Stimulated activated CD4-positive, alpha-beta T cell treated with anti-CD3 and anti-CD28 coated beads, Interleukin-12 subunit alpha, Interleukin-12 subunit beta, amount 100 ng/mL, for 4 hours (primary cell): ENCODE measurements around the gene TAF6.

Source experiments
- DNase-seq: peaks from one replicate; pipeline ENCODE4 v3.0.0-alpha.2; 2020

TAF6 gene

DNA sequence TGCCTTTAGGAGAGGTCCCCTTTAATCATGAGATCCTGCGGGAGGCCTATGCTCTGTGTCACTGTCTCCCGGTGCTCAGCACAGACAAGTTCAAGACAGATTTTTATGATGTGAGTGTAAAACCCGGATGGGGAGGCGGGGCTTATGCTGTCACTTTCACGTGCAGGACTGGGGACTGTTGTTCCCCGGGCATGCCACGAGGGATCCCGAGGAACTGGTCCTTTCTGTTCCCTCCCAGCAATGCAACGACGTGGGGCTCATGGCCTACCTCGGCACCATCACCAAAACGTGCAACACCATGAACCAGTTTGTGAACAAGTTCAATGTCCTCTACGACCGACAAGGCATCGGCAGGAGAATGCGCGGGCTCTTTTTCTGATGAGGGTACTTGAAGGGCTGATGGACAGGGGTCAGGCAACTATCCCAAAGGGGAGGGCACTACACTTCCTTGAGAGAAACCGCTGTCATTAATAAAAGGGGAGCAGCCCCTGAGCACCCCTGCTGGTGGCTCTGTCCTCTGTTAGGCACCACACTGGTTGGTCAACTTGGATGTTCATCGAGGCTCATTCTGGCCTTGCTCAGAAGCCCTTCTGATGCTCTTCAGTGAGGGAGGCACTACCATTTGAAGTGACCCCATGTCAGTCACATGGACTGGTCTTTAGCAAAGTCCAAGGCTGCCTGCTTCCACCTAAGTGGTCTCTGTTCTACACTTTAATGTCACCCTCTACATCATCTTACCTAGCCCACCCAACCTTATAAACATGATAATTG lies 27.6 kb downstream of the TAF6 start:
- no peak for DNase-seq

- DNase-seq, result no peak
These were observed 28.4 kb downstream of the TAF6 start for GRCh38 chr7:100090527-100091410.

DNA sequence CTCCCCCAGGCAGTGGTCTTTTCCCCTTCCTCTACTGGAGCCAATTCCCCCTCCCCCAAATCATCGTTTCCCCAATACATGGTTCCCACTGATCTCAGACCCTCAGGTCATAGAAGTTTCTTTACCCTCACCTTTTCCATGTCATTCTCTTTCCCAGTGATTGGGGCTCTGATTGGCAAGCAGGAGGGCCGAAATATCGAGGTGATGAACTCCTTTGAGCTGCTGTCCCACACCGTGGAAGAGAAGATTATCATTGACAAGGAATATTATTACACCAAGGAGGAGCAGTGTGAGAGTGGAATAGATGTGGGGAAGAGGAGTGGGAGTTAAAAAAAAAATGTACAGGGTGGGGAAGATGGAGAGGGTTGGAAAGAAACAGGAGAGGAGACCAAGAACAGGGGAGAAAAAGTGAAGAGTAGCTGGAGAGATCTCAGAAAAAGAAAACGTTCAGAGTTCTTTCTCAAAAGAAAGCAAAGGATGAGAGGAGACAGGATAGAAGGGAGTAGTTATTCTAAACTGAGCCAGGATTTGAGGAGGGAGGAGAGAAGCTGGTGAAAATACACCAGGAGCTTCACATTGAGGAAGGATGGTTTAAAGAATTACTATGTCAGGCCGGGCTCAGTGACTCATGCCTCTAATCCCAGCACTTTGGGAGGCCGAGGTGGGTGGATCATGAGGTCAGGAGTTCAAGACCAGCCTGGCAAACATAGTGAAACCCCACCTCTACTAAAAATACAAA lies 29.5 kb downstream of the TAF6 start:
- no peak for DNase-seq

- DNase-seq, result peak; percentile 91
These were observed 30.3 kb downstream of the TAF6 start, which contains the start of gene COPS6 for GRCh38 chr7:100088621-100089457. TSS of gene COPS6 (plus strand) at chr7:100088969. CDS start at chr7:100088991, 22 bp downstream.

DNA sequence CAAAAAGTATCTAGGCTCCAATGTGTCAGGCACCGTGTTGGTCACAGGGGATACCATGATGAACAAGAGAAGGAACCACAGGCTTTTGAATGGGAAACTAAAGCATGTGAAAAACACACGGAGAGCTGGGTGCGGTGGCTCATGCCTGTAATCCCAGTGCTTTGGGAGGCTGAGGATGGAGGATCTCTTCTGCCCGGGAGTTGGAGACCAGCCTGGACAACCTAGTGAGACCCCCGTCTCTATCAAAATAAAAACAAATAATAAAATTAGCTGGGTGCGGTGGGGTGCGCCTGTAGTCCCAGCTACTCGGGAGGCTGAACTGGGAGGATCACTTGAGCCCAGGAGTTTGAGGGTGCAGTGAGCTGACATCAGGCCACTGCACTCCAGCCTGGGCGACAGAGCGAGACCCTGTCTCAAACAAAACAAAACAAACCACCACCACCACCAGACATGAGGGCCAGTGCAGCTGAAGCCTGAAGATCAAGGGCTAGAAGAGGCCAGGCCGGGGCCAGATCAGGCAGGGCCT lies 31.0 kb downstream of the TAF6 start:
- DNase-seq, result no peak

GRCh38 chr7:100087055-100087750 lies 32.0 kb downstream of the TAF6 start:
- DNase-seq, result no peak

GRCh38 chr7:100085515-100085914 lies 33.6 kb downstream of the TAF6 start:
- no peak for DNase-seq

- DNase-seq, result no peak
These were observed 36.2 kb downstream of the TAF6 start for GRCh38 chr7:100082978-100083377.

- peak; percentile 97 for DNase-seq
These were observed 37.5 kb downstream of the TAF6 start, which contains the start of gene ZNF3 for GRCh38 chr7:100081535-100082102. TSS of gene ZNF3 (minus strand) at chr7:100081723. CDS start at chr7:100077357, 4,366 bp downstream.

GRCh38 chr7:100080907-100081534 lies 38.1 kb downstream of the TAF6 start:
- DNase-seq, result no peak

DNA sequence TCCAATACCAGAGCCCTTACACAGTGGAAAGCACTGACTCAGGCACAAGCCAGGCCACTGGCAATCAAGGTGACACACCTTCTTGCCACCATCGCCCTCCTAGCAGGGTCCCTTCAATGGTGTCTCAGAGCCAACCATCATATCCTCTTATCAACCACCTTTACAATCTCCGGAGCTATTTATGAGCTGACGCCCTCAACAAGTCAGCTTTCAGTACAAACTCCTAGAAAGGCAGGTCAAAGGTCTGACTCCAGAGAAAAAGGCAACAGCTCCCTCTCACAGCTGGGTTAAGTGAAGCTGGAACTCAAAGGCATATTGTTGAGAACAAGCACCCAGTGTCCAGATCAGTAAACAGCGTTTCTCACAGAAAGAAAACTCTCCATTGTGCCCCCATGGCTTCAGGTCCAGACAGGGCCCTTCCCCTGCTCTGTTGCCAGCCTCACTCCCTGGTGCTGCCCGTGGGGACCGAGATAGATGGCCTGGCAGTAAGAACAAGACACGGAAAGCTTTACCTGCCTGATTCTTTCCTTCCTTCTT lies 40.1 kb downstream of the TAF6 start:
- no peak for DNase-seq

GRCh38 chr7:100077205-100077604 lies 42.0 kb downstream of the TAF6 start:
- no peak for DNase-seq

- DNase-seq, result no peak
These were observed 43.7 kb downstream of the TAF6 start for GRCh38 chr7:100075418-100075817.

- DNase-seq, result no peak
These were observed 44.3 kb downstream of the TAF6 start for GRCh38 chr7:100074841-100075240.

DNA sequence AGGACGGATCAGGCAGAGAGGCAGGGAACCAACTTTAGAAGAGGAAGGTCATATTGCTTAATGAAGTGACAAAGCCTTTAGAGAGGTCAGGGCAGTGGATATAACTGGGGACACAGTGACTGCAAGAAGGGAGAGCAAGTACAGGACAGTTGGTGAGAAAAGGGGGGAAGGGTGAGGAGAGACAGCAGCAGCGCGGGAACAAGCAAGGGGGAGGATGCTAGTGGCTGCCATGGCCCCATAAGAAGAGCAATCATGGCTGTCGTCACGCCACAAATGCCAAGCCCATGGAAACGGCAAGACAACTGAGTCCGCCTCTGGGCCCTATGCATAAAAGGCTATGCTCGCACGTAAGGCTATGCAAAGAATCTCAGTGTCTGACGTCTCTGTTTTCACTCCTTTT lies 46.7 kb downstream of the TAF6 start:
- no peak for DNase-seq

DNA sequence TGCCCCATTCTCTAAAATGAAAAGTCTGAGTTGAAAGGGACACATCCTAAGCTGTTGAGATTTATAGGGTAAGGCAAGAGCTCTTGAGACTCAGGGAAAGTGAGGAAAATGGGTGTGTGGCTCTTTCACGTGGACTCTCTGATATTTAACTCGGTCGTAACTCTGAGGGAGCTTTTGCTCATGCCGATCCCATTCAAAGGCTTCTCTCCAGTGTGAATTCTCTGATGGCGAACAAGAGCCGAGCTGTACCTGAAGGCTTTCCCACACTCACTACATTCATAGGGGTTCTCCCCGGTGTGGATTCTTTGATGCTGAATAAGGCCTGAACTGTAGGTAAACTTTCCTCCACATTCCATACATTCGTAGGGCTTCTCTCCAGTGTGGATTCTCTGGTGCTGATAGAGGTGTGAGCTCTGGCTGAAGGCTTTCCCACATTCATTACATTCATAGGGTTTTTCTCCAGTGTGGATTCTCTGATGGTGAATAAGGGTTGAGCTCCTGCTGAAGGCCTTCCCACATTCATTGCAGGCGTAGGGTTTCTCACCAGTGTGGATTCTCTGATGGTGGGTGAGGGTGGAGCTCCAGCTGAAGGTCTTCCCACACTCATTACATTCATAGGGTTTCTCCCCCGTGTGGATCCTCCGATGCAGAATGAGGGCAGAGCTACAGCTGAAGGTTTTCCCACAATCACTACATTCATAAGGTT lies 48.0 kb downstream of the TAF6 start:
- DNase-seq, result no peak

DNA sequence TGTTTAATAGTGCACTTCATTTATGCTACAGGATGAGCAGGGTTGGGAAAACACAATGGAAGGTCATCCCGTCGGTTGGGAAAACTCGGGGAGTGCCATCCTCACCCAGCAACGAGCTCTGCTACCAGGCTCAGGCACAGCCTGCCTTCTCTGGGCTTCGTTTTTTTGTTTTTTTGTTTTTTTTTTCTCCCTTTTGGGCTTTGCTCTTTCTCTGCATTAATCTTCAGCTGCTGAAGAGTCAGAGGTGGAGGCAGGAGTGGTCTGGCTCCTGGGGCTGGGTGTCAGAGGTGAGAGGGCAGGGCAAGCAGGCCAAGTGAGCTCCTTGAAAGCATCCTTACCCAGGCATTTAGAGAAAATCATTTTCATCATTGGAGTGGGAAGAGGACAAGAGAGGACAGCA lies 49.2 kb downstream of the TAF6 start:
- no peak for DNase-seq

GRCh38 chr7:100066953-100067352 lies 52.2 kb downstream of the TAF6 start:
- no peak for DNase-seq

GRCh38 chr7:100065452-100066186 lies 53.5 kb downstream of the TAF6 start:
- no peak for DNase-seq
